Neutrophil (primary cell): ENCODE data around the gene ADD2.

ENCODE experiments used
- H3K27ac ChIP-seq: fragments of 200-600 bp; sonication (generic); 2 replicates; pipeline ENCODE4 v1.5.1; 2016; ENCODE audit warnings: mild to moderate bottlenecking, moderate library complexity
- H3K27me3 ChIP-seq: fragments of 200-600 bp; sonication (generic); 2 replicates; pipeline ENCODE4 v1.6.0; 2016; ENCODE audit warnings: mild to moderate bottlenecking
- H3K36me3 ChIP-seq: fragments of 200-600 bp; sonication (generic); 2 replicates; pipeline ENCODE4 v1.5.1; 2017
- H3K4me1 ChIP-seq, 2 experiments: fragments of 200-600 bp in 1 of 2; sonication (generic) in 1 of 2; 1 replicate in 1 of 2; 2 replicates in 1 of 2; pipeline versions ENCODE4 v1.5.1 to v1.6.1; 2013 to 2016; ENCODE audit warnings: low read depth in 1 of 2, low read length in 1 of 2, mild to moderate bottlenecking in 1 of 2, moderate library complexity in 1 of 2; ENCODE audit not compliant: control insufficient read depth in 1 of 2, insufficient read depth in 1 of 2
- H3K4me3 ChIP-seq, 2 experiments: fragments of 200-600 bp in 1 of 2; sonication (generic) in 1 of 2; 1 replicate in 1 of 2; 2 replicates in 1 of 2; pipeline ENCODE4 v1.5.1; 2013 to 2016; ENCODE audit warnings: low read depth in 1 of 2, low read length in 1 of 2, mild to moderate bottlenecking in 1 of 2, moderate library complexity in 1 of 2
- H3K9me3 ChIP-seq: fragments of 200-600 bp; sonication (generic); 2 replicates; pipeline ENCODE4 v1.5.1; 2016
- TF ChIP-seq, protein P1 (sequence below): fragments of 200-600 bp; sonication (generic); IDR thresholded peaks from 2 replicates; pipeline ENCODE4 v1.5.1; 2016; ENCODE audit warnings: antibody characterized with exemption

The ADD2 gene

DNA sequence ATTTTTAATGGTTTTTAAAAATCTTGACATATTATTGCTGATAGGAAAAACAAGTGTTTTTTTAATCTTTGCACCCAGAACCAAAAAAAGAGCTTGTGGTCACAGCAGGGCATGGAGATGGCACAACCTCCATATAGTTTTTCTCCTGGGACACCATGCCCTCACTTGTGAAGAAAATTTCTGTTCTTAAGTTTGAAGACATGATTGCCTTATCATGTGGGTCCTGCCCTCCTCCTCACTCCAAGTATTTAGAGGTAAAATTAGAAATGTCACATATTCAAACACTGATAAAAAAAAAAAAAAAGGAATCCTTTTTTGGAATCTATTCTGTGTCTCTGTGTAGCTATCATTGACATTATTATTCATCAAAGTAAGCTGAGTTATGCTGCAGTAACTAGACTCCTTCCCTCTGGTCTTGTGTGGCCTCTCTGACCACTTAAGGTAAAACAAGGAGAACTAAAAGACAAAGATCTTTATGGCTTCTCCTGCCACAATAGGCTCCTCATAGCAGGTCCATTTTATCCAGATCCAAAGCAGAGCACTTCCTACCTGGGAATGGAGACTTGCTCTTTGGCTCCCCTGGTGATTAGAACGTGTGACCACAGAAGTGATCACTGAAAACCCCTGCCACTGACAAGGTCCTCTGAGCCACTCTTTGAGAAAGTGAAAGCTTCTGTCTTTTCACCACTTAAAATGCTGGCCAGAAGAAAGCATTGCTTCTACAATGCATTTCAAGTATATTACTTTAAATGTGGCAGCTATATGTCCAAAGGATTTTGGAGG lies 19.8 kb downstream of the ADD2 start:
- no peaks in the 10 kb centered on the region for H3K4me1 ChIP-seq
- H3K27me3 ChIP-seq: peaks cover 34% of the 10 kb centered on the region
- H3K36me3 ChIP-seq: no peaks in the 10 kb centered on the region
- TF ChIP-seq, protein P1, sequence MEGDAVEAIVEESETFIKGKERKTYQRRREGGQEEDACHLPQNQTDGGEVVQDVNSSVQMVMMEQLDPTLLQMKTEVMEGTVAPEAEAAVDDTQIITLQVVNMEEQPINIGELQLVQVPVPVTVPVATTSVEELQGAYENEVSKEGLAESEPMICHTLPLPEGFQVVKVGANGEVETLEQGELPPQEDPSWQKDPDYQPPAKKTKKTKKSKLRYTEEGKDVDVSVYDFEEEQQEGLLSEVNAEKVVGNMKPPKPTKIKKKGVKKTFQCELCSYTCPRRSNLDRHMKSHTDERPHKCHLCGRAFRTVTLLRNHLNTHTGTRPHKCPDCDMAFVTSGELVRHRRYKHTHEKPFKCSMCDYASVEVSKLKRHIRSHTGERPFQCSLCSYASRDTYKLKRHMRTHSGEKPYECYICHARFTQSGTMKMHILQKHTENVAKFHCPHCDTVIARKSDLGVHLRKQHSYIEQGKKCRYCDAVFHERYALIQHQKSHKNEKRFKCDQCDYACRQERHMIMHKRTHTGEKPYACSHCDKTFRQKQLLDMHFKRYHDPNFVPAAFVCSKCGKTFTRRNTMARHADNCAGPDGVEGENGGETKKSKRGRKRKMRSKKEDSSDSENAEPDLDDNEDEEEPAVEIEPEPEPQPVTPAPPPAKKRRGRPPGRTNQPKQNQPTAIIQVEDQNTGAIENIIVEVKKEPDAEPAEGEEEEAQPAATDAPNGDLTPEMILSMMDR: no peak
- no peak overlapping the region for H3K27ac ChIP-seq
- H3K4me3 ChIP-seq: no peak overlapping the region
- no peaks in the 10 kb centered on the region for H3K9me3 ChIP-seq

DNA sequence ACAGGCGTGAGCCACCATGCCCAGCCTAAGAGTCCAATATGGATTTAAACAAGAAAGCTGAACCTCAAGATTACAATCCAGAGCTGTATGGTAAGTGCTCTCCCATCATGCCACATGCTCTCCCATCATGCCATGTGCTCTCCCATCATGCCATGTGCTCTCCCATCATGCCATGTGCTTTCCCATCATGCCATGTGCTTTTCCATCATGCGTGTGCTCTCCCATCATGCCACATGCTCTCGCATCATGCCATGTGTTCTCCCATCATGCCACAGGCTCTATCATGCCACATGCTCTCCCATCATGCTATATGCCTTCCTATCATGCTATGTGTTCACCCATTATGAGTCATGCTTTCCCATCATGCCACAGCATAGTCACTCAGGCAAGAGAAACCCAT lies 20.7 kb downstream of the ADD2 start:
- Histone ChIP-seq H3K36me3 (no peaks in the 10 kb centered on the region), H3K9me3 (no peaks in the 10 kb centered on the region), H3K4me3 (no peak overlapping the region), H3K27ac (no peak overlapping the region), H3K27me3 (peaks cover 43% of the 10 kb centered on the region), H3K4me1 (no peaks in the 10 kb centered on the region)
- TF ChIP-seq, protein P1: no peak

DNA sequence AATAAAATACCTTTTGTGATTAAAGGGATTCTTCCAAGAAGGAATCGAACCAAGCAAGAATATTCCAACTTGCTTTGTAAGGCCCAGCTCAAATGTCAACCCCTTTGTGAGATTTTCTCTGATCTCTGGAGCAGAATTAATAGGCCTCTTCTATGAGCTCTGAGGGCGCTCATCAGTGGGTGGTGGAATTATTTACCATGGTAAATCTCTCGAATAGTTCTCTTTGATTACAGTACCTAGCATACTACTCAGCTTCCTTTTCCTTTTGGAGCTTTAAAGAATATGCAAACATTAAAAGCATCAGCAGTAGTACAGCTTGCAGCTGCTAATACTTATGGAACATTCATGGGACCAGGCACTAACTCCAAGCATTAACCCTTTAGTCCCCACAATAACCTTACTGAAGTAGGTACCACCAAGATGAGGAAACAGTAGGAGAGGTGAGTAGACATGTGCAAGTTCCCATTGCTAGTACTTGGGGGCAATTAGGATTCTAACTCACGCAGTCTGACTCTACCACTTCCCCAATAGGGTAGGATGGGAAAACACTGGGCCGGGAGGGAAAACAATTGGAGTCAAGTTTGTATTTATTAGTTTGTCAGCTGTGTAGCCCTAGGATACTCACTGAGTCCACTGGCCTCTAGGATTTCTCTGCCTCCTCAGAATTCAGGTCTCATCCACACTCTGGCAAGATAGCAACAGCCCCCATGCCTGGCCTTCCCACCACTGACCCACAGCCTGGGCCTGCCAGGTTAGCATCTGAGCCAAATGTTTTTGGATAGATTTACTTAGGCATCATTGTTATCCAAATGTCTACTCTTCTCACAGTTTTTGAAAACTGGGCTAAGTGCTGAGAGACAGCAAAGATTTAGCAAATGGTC lies 21.7 kb downstream of the ADD2 start:
- no peaks in the 10 kb centered on the region for H3K9me3 ChIP-seq
- H3K36me3 ChIP-seq: no peaks in the 10 kb centered on the region
- TF ChIP-seq, protein P1: no peak
- H3K4me3 ChIP-seq: no peak overlapping the region
- H3K4me1 ChIP-seq: no peaks in the 10 kb centered on the region
- H3K27me3 ChIP-seq: peaks cover 48% of the 10 kb centered on the region
- no peak overlapping the region for H3K27ac ChIP-seq

DNA sequence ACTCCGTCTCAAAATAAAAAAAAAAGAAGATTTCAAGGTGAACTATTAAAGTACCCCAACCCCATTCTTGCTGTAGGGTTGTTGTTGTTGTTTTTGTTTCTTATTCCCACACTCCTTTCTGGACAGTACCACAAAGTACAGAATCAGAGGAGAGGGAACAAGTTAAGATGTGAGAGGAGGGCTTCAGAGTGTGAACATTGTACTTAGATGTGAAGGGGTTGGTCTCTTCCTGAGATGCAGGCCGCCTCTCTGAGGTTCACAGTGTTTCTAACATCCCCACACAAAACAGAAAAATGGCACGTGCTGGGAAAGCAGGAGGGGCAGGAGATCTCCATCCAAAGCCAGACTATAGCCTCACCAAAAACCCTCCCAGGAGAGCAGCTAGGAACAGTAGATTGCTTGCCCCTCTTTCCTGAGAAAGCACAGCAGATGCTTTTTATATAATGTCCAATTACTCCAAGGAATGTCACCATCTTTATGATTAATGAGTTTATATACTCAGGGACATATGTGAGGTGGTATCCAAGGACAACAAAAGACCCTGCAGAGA lies 22.6 kb downstream of the ADD2 start:
- peaks cover 52% of the 10 kb centered on the region for H3K27me3 ChIP-seq
- H3K36me3 ChIP-seq: no peaks in the 10 kb centered on the region
- no peaks in the 10 kb centered on the region for H3K9me3 ChIP-seq
- H3K4me3 ChIP-seq: no peak overlapping the region
- H3K27ac ChIP-seq: no peak overlapping the region
- H3K4me1 ChIP-seq: no peaks in the 10 kb centered on the region
- TF ChIP-seq, protein P1: no peak

DNA sequence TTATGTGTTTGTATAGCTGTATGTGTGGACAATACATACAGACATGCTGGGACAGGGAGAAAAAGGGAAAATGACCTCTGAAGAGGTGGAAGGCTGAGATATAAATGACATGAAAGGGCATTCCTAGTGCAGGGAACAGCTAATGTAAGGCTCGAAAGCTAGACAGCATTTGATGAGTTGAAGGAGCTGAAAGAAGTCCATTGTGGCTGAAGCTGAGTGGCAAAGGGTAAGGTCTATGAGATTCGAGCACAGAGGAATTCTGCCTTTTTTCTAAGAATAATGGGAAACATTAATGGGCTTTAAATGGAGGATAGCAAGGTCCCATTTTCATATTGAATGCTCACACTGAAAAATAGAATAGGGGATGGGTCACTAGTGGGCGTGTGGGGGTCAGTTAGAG lies 23.6 kb downstream of the ADD2 start:
- Histone ChIP-seq H3K4me3 (no peak overlapping the region), H3K36me3 (no peaks in the 10 kb centered on the region), H3K4me1 (no peaks in the 10 kb centered on the region), H3K9me3 (no peaks in the 10 kb centered on the region), H3K27ac (no peak overlapping the region), H3K27me3 (peaks cover 51% of the 10 kb centered on the region)
- TF ChIP-seq, protein P1: no peak
